ENCODE results near the gene CAPN8.

Gene CAPN8

GRCh38 chr1:223708651-223709268, 43.3 kb upstream of the CAPN8 start:
- H3K9ac ChIP-seq (ENCODE audit: low read length) = no peak overlapping the region
- no peak overlapping the region for H3K4me3 ChIP-seq (ENCODE audit: low read depth in 1 of 2, low read length in 2 of 2)
- H3K36me3 ChIP-seq (ENCODE audit: insufficient read depth, low read length) = no peaks in the 10 kb centered on the region
- no peaks in the 10 kb centered on the region for H3K27me3 ChIP-seq (ENCODE audit: control insufficient read depth in 1 of 2, insufficient read depth in 2 of 2, low read length in 2 of 2)
- no peak overlapping the region for H3K27ac ChIP-seq (ENCODE audit: low read depth, low read length)
- H3K9me3 ChIP-seq (ENCODE audit: low read length) = no peaks in the 10 kb centered on the region
- peaks cover 31% of the 10 kb centered on the region for H3K4me1 ChIP-seq (ENCODE audit: insufficient read depth, low read length)

- H3K4me1 ChIP-seq (ENCODE audit: insufficient read depth, low read length) = peaks cover 24% of the 10 kb centered on the region
- no peaks in the 10 kb centered on the region for H3K27me3 ChIP-seq (ENCODE audit: control insufficient read depth in 1 of 2, insufficient read depth in 2 of 2, low read length in 2 of 2)
- no peak overlapping the region for H3K27ac ChIP-seq (ENCODE audit: low read depth, low read length)
- no peaks in the 10 kb centered on the region for H3K36me3 ChIP-seq (ENCODE audit: insufficient read depth, low read length)
- no peak overlapping the region for H3K4me3 ChIP-seq (ENCODE audit: low read depth in 1 of 2, low read length in 2 of 2)
- H3K9me3 ChIP-seq (ENCODE audit: low read length) = no peaks in the 10 kb centered on the region
- H3K9ac ChIP-seq (ENCODE audit: low read length) = no peak overlapping the region
Observed at GRCh38 chr1:223708001-223708359, 42.5 kb upstream of the CAPN8 start.

- no peak overlapping the region for H3K27ac ChIP-seq (ENCODE audit: low read depth, low read length)
- H3K4me1 ChIP-seq (ENCODE audit: insufficient read depth, low read length) = peaks cover 24% of the 10 kb centered on the region
- no peak overlapping the region for H3K9ac ChIP-seq (ENCODE audit: low read length)
- no peaks in the 10 kb centered on the region for H3K27me3 ChIP-seq (ENCODE audit: control insufficient read depth in 1 of 2, insufficient read depth in 2 of 2, low read length in 2 of 2)
- no peaks in the 10 kb centered on the region for H3K9me3 ChIP-seq (ENCODE audit: low read length)
- H3K36me3 ChIP-seq (ENCODE audit: insufficient read depth, low read length) = no peaks in the 10 kb centered on the region
- no peak overlapping the region for H3K4me3 ChIP-seq (ENCODE audit: low read depth in 1 of 2, low read length in 2 of 2)
Observed at GRCh38 chr1:223707256-223708000, 41.9 kb upstream of the CAPN8 start.

GRCh38 chr1:223706077-223706973, 40.8 kb upstream of the CAPN8 start:
- H3K27ac ChIP-seq (ENCODE audit: low read depth, low read length) = no peak overlapping the region
- H3K27me3 ChIP-seq (ENCODE audit: control insufficient read depth in 1 of 2, insufficient read depth in 2 of 2, low read length in 2 of 2) = no peaks in the 10 kb centered on the region
- H3K36me3 ChIP-seq (ENCODE audit: insufficient read depth, low read length) = no peaks in the 10 kb centered on the region
- no peaks in the 10 kb centered on the region for H3K9me3 ChIP-seq (ENCODE audit: low read length)
- no peak overlapping the region for H3K9ac ChIP-seq (ENCODE audit: low read length)
- H3K4me3 ChIP-seq (ENCODE audit: low read depth in 1 of 2, low read length in 2 of 2) = no peak overlapping the region
- H3K4me1 ChIP-seq (ENCODE audit: insufficient read depth, low read length) = peaks cover 17% of the 10 kb centered on the region

GRCh38 chr1:223704921-223705878, 39.7 kb upstream of the CAPN8 start:
- peaks cover 13% of the 10 kb centered on the region for H3K4me1 ChIP-seq (ENCODE audit: insufficient read depth, low read length)
- no peak overlapping the region for H3K9ac ChIP-seq (ENCODE audit: low read length)

GRCh38 chr1:223703668-223704013, 38.1 kb upstream of the CAPN8 start:
- no peak overlapping the region for H3K4me3 ChIP-seq (ENCODE audit: low read depth in 1 of 2, low read length in 2 of 2)
- no peak overlapping the region for H3K9ac ChIP-seq (ENCODE audit: low read length)
- no peaks in the 10 kb centered on the region for H3K9me3 ChIP-seq (ENCODE audit: low read length)
- no peak overlapping the region for H3K27ac ChIP-seq (ENCODE audit: low read depth, low read length)
- H3K4me1 ChIP-seq (ENCODE audit: insufficient read depth, low read length) = peaks cover 13% of the 10 kb centered on the region
- H3K27me3 ChIP-seq (ENCODE audit: control insufficient read depth in 1 of 2, insufficient read depth in 2 of 2, low read length in 2 of 2) = no peaks in the 10 kb centered on the region
- no peaks in the 10 kb centered on the region for H3K36me3 ChIP-seq (ENCODE audit: insufficient read depth, low read length)

More at GRCh38 chr1:223704921-223705878, 39.7 kb upstream of the CAPN8 start:
- H3K27ac ChIP-seq (ENCODE audit: low read depth, low read length) = peak overlapping the region; percentile 22
- H3K36me3 ChIP-seq (ENCODE audit: insufficient read depth, low read length) = no peaks in the 10 kb centered on the region
- H3K4me3 ChIP-seq (ENCODE audit: low read depth in 1 of 2, low read length in 2 of 2) = no peak overlapping the region
- no peaks in the 10 kb centered on the region for H3K9me3 ChIP-seq (ENCODE audit: low read length)
- H3K27me3 ChIP-seq (ENCODE audit: control insufficient read depth in 1 of 2, insufficient read depth in 2 of 2, low read length in 2 of 2) = no peaks in the 10 kb centered on the region

GRCh38 chr1:223702735-223703667, 37.5 kb upstream of the CAPN8 start:
- Histone ChIP-seq H3K4me3 (ENCODE audit: low read depth in 1 of 2, low read length in 2 of 2) (no peak overlapping the region), H3K27ac (ENCODE audit: low read depth, low read length) (no peak overlapping the region), H3K27me3 (ENCODE audit: control insufficient read depth in 1 of 2, insufficient read depth in 2 of 2, low read length in 2 of 2) (no peaks in the 10 kb centered on the region), H3K9ac (ENCODE audit: low read length) (no peak overlapping the region), H3K9me3 (ENCODE audit: low read length) (no peaks in the 10 kb centered on the region), H3K36me3 (ENCODE audit: insufficient read depth, low read length) (no peaks in the 10 kb centered on the region), H3K4me1 (ENCODE audit: insufficient read depth, low read length) (peaks cover 10% of the 10 kb centered on the region)

GRCh38 chr1:223700942-223701637, 35.6 kb upstream of the CAPN8 start:
- Histone ChIP-seq H3K27ac (ENCODE audit: low read depth, low read length) (peak overlapping the region; percentile 38), H3K9me3 (ENCODE audit: low read length) (no peaks in the 10 kb centered on the region), H3K27me3 (ENCODE audit: control insufficient read depth in 1 of 2, insufficient read depth in 2 of 2, low read length in 2 of 2) (no peaks in the 10 kb centered on the region), H3K4me1 (ENCODE audit: insufficient read depth, low read length) (no peaks in the 10 kb centered on the region), H3K36me3 (ENCODE audit: insufficient read depth, low read length) (no peaks in the 10 kb centered on the region), H3K9ac (ENCODE audit: low read length) (no peak overlapping the region), H3K4me3 (ENCODE audit: low read depth in 1 of 2, low read length in 2 of 2) (no peak overlapping the region)

- H3K36me3 ChIP-seq (ENCODE audit: insufficient read depth, low read length) = no peaks in the 10 kb centered on the region
- no peaks in the 10 kb centered on the region for H3K4me1 ChIP-seq (ENCODE audit: insufficient read depth, low read length)
- H3K27me3 ChIP-seq (ENCODE audit: control insufficient read depth in 1 of 2, insufficient read depth in 2 of 2, low read length in 2 of 2) = no peaks in the 10 kb centered on the region
- no peak overlapping the region for H3K27ac ChIP-seq (ENCODE audit: low read depth, low read length)
- H3K9me3 ChIP-seq (ENCODE audit: low read length) = no peaks in the 10 kb centered on the region
- H3K4me3 ChIP-seq (ENCODE audit: low read depth in 1 of 2, low read length in 2 of 2) = no peak overlapping the region
- H3K9ac ChIP-seq (ENCODE audit: low read length) = no peak overlapping the region
Observed at GRCh38 chr1:223700388-223700918, 35.0 kb upstream of the CAPN8 start.

Data from muscle layer of colon (tissue), 2 donors.